ENCODE results near the gene CCKAR.

Gene CCKAR

DNA sequence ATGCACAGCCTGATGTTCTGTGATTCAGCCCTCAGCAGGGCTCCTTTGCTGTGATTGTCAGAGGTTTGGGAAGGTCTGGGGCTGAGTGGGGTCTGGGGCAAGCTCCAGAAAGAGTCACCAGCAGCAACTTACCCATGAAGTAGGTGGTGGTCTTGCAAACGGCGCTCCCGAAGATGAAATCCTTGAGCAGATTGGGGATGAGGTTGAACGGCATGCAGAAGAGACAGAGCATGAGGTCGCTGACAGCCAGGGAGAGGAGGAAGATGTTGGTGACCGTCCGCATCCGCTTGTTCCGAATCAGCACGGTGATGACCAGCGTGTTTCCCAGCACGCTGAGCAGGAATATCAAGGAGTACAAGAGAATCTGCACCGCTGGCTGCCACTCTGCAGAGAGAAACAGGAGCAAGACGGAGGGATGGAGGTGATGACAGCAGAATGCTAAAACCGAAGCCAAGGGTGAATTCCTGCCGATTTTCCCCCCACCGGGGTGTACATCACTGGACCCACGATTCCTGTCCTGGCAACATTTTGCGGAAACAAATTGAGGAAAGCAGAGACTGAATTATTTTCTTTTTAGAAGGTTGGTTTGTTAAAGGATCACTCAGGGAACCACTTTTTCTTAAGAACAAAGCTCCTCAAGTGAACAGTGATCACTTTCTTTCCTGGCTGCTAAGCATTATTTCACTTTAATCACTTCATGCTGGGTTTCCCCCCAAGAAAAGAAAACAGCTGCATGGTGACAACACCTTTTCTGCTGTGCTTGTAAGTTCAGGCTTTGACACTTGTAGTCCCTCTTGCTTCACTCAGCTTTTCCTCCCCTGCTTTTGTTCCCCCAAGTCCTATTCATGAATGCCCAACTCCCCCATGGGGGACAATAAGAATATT, 941 bp downstream of the CCKAR start:
- DNase-seq: no peak

DNA sequence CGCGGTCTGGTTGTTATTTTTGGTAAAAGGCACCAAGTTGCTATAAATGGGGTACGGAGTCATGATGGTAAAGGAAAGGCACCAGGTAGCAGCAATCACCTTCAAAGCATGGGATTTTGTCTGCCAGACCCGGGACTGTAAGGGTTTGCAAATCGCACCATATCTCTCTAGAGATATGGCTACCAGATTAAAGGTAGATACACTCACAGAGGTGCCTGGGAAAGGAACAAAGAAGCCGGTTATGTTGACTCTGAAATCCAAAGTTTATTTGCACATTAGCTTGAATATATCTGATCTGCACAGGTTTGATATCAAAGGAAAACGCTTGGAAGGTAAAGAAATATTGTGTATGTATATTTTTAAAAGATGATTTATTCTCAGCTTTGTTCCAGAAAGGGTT, 4.6 kb downstream of the CCKAR start:
- DNase-seq: no peak

- no peak for DNase-seq
Observed at GRCh38 chr4:26484516-26484915, 5.8 kb downstream of the CCKAR start.

DNA sequence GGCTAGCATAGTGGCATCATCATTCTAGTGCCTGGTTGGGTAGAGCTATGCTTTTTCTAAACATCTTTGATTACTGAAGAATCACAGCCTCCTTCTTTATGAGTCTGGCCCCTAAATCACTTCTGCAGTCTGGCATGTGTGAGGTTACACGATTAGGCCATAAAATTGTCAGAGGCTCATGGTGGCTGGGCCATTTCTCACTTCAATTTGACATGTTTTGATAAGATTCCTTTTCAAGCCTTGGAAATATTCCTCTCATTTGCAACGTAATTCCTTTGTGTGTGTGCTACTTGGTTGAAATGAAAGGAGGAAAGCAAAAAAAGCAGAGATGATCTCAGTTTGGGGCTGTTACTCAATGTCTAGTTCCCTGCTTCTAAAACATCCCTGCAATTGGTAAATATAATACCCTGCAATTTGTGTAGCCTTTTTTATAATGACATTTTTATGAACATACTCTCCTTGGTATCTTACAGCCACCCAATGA, 6.2 kb downstream of the CCKAR start:
- DNase-seq: peak; percentile 40

DNA sequence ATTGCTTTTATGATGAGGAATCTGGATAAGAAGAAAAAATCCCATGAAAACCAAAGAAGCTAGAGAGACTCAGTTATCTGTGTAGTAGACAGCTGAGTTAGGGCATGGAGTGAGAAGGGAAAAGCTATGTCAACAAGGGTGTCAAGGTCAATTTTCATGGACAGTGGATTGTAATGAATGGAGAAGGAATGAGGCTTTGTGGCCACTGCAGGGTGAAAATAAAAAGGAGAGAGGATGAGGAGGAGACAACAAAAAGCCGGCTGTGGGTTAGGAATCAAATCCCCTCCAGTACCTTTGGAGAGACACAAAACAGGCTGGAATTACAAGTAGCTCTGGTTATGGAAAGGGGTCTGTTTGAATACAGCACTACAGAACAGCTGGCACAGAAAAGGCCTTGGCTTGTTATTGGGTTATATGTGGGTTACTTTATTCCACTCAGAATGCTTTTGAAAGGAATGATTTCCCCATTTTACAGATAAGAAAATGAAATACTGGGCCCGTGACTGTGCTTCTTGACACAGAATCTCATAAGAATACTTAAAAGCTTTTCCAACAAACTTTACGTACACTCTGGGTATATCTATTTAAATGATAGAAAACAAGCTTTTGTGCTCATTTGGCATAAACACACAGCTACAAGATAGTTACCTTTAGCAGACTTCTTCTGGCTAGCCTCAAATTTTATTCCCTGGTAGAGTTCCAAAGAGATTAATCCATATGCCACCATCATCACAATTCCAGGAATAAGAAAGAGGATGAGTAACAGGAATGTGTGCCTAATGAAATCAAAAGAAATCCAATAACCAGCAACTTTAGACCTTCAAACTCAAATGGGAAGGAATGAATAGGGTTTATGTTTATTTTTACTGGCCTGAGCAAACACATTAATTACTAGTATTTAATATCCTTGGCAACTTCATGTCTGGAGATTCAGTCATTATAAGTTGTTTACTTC, 7.5 kb downstream of the CCKAR start:
- DNase-seq: no peak

DNA sequence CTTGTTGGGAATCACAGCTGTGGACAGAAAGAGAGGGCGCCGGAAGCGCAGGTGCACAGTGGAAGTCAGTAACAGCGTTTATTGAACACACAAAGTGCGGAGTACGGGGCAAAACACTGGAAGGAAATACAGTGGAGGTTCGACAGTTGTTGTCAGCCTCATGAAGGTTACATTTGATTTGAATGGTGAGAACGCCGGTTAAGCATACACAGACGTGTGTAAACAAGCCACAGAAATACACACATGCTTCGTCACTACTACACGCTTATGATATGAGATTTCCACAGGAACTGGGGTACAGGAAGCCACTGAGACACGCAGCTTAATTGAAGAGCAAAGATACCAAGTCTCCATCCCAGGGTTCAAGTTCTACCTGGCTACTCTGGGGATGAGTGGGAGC, 12.0 kb downstream of the CCKAR start:
- DNase-seq: no peak

DNA sequence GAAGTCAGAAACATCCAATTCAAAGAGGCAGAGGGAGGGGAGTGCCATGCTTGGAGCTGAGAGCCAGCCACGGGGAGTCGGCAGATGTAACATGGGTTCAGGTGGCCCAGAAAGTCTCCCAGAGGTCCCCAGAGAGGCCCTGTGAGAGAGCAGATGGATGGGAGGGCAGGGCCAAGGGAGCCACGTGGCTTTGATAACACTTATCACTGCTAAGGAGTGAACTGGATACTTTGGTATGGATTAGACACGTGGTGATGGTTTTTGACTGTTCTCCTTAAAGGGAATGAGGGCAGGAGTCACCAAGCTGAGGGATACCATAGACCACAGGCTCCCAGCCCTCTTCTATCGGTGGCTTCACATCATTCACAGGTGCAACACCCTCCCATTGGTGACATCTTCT, 13.7 kb downstream of the CCKAR start:
- no peak for DNase-seq

DNA sequence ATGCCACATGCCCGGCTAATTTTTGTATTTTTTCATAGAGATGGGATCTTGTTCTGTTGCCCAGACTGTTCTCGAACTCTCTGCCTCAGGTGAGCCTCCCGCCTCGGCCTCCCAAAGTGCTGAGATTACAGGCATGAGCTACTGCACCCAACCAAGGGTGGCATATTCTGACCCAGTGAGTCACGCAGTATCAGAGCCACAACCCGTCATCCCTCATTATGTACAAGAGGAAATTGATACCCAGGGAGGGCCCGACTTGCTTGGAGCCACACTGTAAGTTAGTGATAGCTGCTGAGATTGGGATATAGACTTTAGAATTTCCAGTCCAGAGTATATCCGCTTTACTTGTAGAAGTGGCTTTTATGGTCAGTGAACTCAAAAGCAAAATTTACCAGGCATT, 14.6 kb downstream of the CCKAR start:
- DNase-seq: no peak

GRCh38 chr4:26474551-26474950, 15.7 kb downstream of the CCKAR start:
- DNase-seq: no peak

DNA sequence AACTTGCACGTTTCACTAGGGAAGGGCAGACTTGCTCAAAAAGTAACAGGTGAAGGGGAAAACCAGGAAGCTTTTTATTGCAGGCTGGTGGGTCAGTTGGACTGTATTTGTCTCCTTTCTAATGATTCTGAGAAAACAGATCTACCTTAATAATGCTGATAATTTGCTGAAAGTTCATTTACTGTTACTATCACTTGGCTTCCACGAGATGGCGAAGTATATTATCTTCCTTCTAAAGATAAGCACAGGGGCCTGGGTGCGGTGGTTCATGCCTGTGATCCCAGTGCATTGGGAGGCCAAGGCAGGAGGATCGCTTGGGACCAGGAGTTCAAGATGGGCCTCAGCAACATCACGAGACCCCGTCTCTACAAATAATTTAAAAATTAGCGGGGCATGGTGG, 16.4 kb downstream of the CCKAR start:
- DNase-seq: no peak

- DNase-seq: no peak
Observed at GRCh38 chr4:26471890-26472289, 18.4 kb downstream of the CCKAR start.

DNA sequence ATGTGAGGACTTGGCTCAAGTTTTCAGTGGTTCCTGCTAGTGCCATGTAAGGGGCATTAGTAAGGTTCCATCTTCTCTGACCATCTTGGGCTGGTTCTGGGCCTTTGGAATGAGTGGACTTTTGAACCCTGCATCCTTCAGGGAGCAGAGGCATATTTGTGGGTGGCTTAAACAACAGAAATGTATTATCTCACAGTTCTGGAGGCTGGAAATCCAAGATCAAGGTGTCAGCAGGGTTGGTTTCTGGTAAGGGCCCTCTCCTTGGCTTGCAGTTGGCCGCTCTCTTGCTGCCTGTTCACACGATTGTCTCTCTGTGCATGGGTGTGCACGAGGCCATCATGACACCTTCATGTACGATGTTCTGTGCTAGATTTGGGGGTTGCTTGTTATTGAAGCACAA, 21.3 kb downstream of the CCKAR start:
- DNase-seq: no peak

- no peak for DNase-seq
Observed at GRCh38 chr4:26468283-26468949, 21.9 kb downstream of the CCKAR start.

DNA sequence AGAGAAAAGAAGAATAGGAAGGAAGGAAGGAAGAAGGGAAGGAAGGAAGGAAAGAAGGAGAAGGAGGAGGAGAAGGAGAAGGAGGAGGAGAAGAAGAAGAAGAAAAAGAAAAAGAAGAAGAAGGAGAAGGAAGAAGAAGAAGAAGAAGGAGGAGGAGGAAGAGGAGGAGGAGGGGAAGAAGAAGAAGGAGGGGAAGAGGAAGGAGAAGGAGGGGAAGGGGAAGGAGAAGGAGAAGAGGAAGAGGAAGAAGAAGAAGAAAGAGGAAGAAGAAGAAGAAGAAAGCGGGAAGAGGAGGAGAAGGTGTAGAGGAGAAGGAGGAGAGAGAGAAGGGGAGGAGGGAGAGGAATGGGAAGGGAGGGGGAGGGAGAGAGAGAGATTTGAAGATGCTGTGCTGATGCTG, 22.6 kb downstream of the CCKAR start:
- DNase-seq: no peak

DNA sequence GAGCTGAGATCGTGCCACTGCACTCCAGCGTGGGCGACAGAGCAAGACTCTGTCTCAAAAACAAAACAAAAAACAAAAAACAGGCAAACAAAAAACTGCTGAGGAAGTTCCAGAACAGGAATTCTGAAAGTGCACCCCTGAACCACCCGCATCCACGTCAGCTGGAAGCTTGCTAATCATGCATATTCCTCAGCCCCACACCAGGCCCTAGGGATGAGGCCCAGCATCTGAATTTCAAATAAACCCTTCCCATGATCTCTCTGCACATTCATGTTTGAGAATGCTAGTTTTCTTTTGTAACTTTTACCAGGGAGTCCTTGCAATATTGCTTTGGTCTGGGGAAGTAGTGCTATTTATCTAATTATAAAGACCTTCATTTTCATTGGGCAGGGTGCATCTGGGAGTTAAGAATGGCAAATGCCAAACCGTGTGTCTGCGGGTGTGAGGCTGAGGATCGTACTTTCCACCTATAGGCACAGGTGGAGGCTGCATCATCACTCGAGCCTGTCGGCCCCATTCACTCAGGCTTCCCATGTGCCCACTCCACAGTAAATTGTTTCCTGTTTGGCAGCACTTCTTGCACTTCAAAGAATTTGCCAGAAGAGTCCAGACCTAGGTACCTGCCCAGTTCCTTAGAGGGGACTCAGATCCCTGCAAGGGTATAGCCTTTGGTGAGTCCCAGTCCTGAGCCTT, 23.6 kb downstream of the CCKAR start:
- DNase-seq: no peak

- no peak for DNase-seq
Observed at GRCh38 chr4:26464420-26465095, 25.7 kb downstream of the CCKAR start.

GRCh38 chr4:26463386-26463785, 26.9 kb downstream of the CCKAR start:
- DNase-seq: no peak

DNA sequence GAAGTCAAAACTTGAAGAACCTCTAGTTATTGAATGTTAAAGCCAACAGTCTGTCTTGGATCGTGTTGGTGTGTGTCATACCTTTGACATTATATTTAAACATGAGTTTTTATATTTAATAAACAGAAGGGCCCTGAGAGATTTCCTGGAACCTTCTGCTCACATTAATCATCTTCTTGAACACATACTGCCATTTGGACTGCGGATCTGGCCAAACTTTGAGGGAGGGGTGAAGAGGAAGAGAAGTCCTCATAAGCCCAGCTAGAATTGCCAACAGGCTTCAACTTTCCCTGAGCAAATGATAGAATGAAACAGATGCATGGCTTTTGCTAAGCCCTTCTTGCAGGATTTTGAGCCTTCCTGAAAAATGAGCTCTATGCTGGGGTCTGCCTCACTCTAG, 27.4 kb downstream of the CCKAR start:
- DNase-seq: no peak

- DNase-seq: no peak
Observed at GRCh38 chr4:26459756-26460530, 30.3 kb downstream of the CCKAR start.

DNA sequence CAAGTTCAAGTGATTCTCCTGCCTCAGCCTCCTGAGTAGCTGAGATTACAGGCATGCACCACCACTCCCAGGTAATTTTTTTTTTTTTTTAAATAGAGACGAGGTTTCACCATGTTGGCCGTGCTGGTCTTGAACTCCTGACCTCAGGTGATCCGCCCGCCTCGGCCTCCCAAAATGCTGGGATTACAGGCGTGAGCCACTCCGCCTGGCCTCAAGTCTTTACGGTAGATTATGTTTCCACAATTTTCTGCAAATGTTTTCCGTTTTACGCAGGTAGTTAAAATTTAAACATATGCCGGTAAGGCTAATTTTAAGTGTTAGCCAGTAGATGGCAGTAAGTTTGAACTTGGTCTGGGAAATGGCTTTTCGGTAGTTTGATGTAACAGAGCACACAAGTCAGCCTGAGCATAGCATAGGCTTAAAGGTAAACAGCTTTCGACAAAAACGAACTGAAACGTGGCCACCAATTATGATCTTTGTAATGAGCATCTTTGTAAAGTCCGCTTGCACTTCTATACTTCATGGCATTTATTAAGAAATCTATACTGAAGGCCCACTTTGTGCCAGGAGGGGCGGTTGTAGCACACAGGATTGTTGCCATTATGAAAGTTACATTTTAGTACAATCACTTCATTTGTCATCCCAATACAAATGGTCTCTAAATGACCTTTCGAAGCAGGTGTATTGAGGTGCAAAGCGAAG, 31.1 kb downstream of the CCKAR start:
- DNase-seq: peak; percentile 76

Data from kidney glomerular epithelial cell (primary cell).